IPS DF 4.7 (cell line): ENCODE results near the gene THEM4.
"Not testable (repeated sequence)": the region's sequence is repeated elsewhere in the genome, so short reads cannot be mapped to it uniquely, and the experiment has no call there.

ENCODE experiments used
- DNase-seq: peaks from one replicate; pipeline ENCODE4 v3.0.0-alpha.2; 2013; ENCODE audit warnings: low spot score; ENCODE audit errors: extremely low read depth

The THEM4 gene

DNA sequence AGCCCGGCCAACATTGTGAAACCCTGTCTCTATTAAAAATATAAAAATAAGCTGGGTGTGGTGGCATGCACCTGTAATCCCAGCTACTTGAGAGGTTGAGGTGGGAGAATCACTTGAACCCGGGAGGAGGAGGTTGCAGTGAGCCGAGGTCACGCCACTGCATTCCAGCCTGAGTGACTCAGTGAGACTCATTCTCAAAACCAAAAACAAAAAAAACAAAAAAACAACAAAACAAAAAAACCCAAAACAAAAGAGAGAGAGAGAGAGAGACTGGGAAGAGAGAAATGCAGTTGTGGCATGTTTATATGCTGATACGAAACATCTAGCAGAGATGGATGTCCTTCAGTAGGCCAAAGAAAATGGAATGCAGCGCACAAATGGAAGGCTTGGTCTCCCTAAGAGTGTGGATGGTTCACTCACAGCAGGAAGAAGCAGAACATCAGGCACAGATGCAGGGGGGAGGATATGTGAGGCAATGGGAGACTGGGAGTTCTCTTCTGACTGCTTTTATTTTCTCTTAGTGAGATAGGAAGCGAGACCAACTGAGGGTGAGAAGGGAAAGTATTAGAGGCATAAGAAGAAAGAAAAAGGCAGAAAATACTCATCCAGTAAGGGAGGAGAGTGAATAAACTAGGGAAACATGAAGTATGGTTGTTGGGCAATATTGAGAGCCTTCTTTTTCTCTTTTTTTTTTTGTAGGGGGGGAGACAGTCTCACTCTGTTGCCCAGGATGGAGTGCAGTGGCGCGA is 16.0 kb downstream of the THEM4 start:
- DNase-seq = no peak

DNA sequence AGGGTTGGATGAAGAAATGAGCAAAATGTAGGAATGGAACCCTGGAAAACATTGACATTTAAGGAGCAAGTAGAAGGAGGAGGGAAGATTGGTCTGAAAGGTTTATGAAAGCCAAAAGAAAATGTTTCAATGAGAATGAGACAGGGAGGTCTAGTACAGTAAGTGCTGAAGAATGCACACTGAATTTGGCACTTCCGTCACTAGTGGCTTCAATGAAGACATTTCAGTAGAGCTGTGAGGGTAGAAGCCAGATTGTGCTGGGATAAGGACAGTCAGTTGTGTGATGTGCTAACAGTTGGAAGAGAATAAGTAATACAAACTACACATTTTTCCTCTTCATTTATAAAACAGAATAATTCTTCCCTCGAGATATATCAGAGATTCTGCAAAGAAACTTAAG is 17.1 kb downstream of the THEM4 start:
- DNase-seq = no peak

- no peak for DNase-seq
These were observed 17.8 kb downstream of the THEM4 start for GRCh38 chr1:151891512-151891911.

GRCh38 chr1:151888972-151889570 is 20.2 kb downstream of the THEM4 start:
- DNase-seq = no peak

GRCh38 chr1:151887028-151887427 is 22.3 kb downstream of the THEM4 start:
- DNase-seq = no peak

- no peak for DNase-seq
These were observed 23.8 kb downstream of the THEM4 start for GRCh38 chr1:151885479-151885878.

- DNase-seq = not testable (repeated sequence)
These were observed 24.4 kb downstream of the THEM4 start for GRCh38 chr1:151884879-151885278.

DNA sequence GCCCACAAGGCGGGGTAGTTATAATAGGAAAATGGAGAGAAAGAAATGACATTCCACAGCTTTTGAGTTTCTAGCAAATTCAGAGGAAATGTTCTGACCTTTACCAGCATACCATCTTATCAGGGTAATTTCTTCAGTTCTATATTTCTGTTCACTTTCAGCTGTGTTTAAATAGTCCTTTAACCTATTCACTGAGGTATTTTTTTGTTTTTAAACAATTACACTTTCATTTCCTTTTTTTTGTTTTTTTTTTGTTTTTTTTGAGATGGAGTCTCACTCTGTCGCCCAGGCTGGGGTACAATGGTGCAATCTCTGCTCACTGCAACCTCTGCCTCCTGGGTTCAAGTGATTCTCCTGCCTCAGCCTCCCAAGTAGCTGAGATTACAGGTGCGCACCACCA is 24.9 kb downstream of the THEM4 start:
- not testable (repeated sequence) for DNase-seq

- not testable (repeated sequence) for DNase-seq
These were observed 25.4 kb downstream of the THEM4 start for GRCh38 chr1:151883898-151884297.

- DNase-seq = not testable (repeated sequence)
These were observed 26.4 kb downstream of the THEM4 start for GRCh38 chr1:151882918-151883317.

DNA sequence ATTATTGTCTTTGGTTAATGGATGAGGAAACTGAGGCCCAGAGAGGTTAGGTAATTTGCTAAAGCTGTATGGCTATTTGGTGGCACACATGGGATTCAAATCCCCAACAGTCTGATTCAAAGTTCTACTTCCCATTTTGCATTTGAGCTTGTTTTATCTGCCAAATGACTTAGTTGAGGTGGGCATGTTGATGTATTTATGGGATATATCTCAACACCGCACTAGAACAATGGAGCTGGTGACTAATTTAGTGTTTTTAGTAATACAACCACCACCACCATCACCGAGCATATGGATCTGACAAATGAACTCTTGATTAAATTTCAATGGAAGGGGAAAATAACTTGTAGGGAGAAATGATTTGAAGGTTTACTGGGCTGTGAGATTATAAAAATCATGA is 26.8 kb downstream of the THEM4 start:
- DNase-seq = no peak

GRCh38 chr1:151881479-151881878 is 27.8 kb downstream of the THEM4 start:
- DNase-seq = no peak

DNA sequence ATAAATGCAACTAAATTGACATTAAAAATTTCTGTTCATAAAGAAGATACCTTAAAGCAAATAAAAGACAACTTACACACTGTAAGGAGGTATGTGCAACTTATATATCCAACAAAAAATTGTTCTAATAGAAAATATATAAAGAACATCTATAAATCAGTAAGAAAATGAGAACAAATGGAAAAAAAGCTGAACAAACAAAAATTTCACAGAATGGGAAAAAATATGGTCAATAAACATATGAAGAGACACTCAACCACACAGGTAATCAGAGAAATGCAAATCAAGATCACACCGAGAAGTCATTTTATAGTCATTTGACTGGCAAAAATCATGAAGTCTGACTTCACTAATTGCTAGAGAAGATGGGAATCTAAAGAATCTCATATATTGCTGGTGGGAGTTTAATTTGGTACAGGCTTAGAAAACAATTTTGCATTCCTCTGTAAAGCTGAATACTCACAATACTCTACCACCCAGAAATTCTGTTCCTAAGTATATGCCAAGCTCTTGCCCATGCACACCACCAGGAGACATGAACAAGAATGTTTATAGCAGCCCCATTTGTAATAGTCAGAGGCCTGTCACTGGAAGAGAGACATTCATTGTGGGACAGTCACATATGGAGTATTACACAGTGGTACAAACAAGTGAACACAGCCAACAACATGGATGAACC is 33.8 kb downstream of the THEM4 start:
- DNase-seq = no peak

DNA sequence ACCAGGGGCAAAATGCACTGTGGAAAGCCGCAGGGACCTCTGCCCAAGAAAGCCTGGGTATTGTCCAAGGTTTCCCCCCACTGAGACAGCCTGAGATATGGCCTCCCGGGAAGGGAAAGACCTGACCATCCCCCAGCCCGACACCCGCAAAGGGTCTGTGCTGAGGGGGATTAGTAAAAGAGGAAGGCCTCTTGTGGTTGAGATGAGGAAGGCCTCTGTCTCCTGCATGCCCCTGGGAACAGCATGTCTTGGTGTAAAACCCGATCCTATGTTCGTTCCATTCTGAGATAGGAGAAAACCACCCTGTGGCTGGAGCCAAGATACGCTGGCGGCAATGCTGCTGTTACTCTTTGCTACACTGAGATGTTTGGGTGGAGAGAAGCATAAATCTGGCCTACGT is 36.5 kb downstream of the THEM4 start:
- not testable (repeated sequence) for DNase-seq

DNA sequence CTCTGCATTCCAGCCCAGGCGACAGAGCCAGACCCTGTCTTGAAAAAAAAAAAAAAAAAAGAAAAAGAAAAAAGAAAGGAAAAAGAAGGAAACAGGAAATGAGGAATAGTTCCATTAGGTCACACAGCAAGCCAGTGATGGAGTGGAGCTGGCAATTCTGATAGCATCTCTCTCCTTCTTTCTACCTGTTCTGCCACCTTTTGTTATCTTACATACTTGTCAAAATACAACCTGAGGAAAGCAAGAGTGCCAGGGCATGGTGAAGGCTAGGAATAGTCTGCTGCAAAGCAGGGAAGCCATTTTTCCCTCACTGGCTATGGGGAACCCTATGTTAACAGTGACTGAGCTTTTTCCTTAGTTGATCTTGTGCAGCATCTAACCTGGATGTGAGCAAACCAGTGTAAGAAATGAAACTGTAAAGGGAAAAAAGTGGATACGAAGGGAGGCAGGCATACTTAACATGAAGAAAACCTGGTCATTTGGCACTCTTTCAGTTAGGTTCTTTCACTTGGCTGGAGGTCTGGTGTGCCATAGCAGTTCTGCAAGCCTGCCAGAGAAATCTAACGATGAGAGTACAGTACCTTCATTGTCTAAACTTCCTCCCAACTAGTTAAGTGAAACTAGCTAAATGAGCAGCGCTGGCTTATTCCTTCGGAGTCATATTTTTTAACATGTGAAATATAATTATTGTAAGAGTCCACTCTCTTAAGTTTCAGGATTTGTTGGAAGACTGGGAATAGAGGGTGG is 37.9 kb downstream of the THEM4 start:
- no peak for DNase-seq

DNA sequence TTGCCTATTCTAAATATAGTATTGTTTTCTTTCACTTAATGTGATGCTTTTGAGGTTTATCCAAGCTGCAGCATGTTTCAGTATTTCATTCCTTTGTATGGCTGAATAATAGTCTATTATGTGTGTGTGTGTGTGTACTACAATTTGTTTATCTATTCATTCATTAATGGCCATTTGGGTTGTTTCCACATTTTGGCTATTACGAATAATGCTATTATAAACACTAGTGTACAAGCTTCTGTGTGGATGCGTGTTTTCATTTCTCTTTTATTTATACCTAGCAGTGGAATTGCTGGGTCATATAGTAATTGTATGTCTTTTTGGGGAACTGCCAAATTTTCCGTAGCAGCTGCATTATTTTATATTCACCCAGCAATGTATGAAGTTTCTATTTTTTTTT is 40.8 kb downstream of the THEM4 start:
- DNase-seq = no peak

GRCh38 chr1:151867765-151868411 is 41.4 kb downstream of the THEM4 start:
- no peak for DNase-seq

- no peak for DNase-seq
These were observed 42.0 kb downstream of the THEM4 start for GRCh38 chr1:151867321-151867720.

DNA sequence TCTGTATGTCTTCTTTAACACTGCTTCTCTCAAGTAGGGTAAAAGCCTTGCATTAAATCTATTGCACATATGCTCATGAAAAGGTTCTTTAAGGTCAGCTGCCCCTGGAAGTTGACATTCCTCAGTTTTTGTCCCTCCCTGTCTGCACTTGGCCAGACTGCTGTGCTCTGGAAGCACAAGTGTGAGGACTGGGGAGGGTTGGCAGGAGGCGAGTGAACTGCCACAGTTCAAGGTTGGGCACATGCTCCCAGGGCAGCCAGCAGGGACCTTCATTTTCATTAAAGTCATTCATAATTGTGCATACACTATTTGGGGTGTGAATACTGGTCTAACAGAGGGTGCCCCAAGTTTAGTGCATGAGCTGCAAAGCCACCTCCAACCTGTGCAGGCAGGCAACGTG is 44.9 kb downstream of the THEM4 start:
- DNase-seq = no peak

DNA sequence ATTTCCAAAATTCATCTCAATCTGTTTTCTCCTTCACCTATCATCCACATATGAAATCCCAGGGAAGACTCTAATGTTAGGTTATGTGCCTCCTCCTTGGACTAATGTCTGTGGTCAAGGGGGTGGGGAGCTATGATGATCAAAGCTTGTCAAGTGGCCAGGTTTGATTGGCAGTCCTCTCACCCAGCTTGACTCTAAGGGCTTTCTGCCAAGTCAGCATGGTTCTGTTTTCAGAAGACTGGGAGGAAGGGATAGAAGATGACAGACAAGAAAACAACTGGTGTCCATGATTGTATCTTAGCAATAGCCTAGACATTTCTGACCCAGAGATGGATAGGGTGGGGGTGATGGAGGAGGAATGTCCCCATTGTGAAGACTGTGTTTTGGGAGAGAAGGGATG is 46.7 kb downstream of the THEM4 start:
- DNase-seq = no peak

- no peak for DNase-seq
These were observed 48.7 kb downstream of the THEM4 start for GRCh38 chr1:151860504-151861187.
